ENCODE data around the gene COL13A1. TPM values are rescaled to one million over a fixed set of nuclear protein-coding genes. Genes with fewer than 3 reads are reported as not detected.

COL13A1 gene
- total and polyA plus RNA-seq, 2 donors from 2014 or later: 4.0 to 5.2 TPM

DNA sequence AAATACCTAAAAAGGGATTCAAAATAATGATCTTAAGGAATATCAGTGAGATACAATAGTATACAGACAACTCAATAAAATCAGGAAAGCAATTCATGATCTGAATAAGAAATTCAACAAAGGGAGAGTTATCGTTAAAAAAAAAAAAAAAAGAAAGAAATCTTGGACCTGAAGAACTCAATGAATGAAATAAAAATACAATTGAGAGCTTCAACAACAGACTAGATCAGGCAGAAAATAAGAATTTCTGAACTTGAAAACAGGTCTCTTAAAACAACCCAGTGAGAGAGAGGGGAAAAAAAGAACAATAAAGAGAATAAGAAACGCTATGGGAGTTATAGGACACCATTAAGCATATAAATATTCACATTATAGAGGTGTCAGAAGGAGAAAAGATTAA is 179.0 kb downstream of the COL13A1 start:
- TF ChIP-seq, protein P1, sequence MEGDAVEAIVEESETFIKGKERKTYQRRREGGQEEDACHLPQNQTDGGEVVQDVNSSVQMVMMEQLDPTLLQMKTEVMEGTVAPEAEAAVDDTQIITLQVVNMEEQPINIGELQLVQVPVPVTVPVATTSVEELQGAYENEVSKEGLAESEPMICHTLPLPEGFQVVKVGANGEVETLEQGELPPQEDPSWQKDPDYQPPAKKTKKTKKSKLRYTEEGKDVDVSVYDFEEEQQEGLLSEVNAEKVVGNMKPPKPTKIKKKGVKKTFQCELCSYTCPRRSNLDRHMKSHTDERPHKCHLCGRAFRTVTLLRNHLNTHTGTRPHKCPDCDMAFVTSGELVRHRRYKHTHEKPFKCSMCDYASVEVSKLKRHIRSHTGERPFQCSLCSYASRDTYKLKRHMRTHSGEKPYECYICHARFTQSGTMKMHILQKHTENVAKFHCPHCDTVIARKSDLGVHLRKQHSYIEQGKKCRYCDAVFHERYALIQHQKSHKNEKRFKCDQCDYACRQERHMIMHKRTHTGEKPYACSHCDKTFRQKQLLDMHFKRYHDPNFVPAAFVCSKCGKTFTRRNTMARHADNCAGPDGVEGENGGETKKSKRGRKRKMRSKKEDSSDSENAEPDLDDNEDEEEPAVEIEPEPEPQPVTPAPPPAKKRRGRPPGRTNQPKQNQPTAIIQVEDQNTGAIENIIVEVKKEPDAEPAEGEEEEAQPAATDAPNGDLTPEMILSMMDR (IDR thresholded peaks at IDR 0.05; ENCODE audit: borderline replicate concordance, extremely low read depth, insufficient read depth): no peak
- intact Hi-C loops (cut with DNase I): no loop called here

DNA sequence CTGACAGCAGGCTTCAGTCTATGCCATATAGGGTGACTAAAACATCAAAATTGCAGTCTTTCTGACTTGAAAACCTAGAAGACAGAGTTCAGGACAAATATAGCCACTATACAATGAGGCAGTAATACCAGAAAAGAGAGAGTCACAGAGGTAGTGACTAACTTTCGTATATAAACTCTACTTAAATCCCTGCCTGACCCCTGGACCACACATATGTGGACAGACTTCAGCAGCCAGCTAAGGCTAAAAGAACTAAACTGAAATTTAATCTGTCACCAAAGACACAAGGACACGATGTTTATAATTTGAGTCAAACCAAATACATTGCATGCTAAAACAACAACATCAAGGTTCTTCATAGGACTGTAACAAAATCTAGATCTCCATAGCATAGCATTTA is 186.4 kb downstream of the COL13A1 start:
- H3K36me3 ChIP-seq (ENCODE audit: control insufficient read depth in 2 of 3, insufficient read depth in 3 of 3, low read length in 3 of 3): no peaks in the 10 kb centered on the region
- H3K27me3 ChIP-seq (ENCODE audit: control insufficient read depth, insufficient read depth, low read length): no peaks in the 10 kb centered on the region
- no peaks in the 10 kb centered on the region for H3K9me3 ChIP-seq (ENCODE audit: control insufficient read depth in 2 of 3, insufficient read depth in 1 of 3, low read length in 3 of 3)
- H3K4me3 ChIP-seq (ENCODE audit: low read length in 3 of 3): no peak overlapping the region
- no peak for DNase-seq
- intact Hi-C loops (cut with DNase I): no loop called here
- H3K27ac ChIP-seq (ENCODE audit: low read depth in 2 of 2, low read length in 2 of 2): no peak overlapping the region
- no peak overlapping the region for H3K9ac ChIP-seq (ENCODE audit: low read length in 3 of 3)
- H3K4me1 ChIP-seq (ENCODE audit: control insufficient read depth in 2 of 3, insufficient read depth in 2 of 3, low read depth in 1 of 3, low read length in 3 of 3): no peaks in the 10 kb centered on the region
- FAIRE-seq: no peak
- TF ChIP-seq, protein P1 (IDR thresholded peaks at IDR 0.05; ENCODE audit: borderline replicate concordance, extremely low read depth, insufficient read depth): no peak

More for the DNA sequence above, 179.0 kb downstream of the COL13A1 start:
- peaks cover 0 to 15% (median 0%) of the 10 kb centered on the region in 3 donors for H3K9me3 ChIP-seq (ENCODE audit: control insufficient read depth in 2 of 3, insufficient read depth in 1 of 3, low read length in 3 of 3)
- no peak overlapping the region for H3K9ac ChIP-seq (ENCODE audit: low read length in 3 of 3)
- DNase-seq (no peak), FAIRE-seq (peak; percentile 50)
- no peak overlapping the region for H3K4me3 ChIP-seq (ENCODE audit: low read length in 3 of 3)
- no peak overlapping the region for H3K27ac ChIP-seq (ENCODE audit: low read depth in 2 of 2, low read length in 2 of 2)
- H3K27me3 ChIP-seq (ENCODE audit: control insufficient read depth, insufficient read depth, low read length): no peaks in the 10 kb centered on the region
- no peaks in the 10 kb centered on the region for H3K4me1 ChIP-seq (ENCODE audit: control insufficient read depth in 2 of 3, insufficient read depth in 2 of 3, low read depth in 1 of 3, low read length in 3 of 3)
- no peaks in the 10 kb centered on the region for H3K36me3 ChIP-seq (ENCODE audit: control insufficient read depth in 2 of 3, insufficient read depth in 3 of 3, low read length in 3 of 3)

DNA sequence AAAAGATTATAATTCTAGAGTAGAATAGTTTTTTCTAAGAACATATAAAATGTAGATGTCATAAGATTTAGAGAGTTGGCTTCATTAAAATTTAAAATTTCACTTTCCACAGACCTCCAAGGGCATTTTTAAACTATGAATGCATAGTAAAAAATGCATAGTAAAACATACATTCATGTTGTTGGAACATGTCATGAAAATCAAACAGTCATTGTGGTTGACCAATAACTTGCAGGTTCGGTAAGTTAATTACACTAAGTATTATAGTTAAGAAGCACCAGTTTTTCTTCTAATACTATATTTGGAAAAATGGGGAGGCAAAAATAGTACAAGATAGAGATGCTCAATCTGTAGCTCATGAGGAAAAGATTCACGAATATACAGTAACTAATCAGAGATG is 189.4 kb downstream of the COL13A1 start:
- TF ChIP-seq, protein P1 (IDR thresholded peaks at IDR 0.05; ENCODE audit: borderline replicate concordance, extremely low read depth, insufficient read depth): no peak
- Histone ChIP-seq H3K4me1 (ENCODE audit: control insufficient read depth in 2 of 3, insufficient read depth in 2 of 3, low read depth in 1 of 3, low read length in 3 of 3) (no peaks in the 10 kb centered on the region), H3K9me3 (ENCODE audit: control insufficient read depth in 2 of 3, insufficient read depth in 1 of 3, low read length in 3 of 3) (no peaks in the 10 kb centered on the region), H3K4me3 (ENCODE audit: low read length in 3 of 3) (no peak overlapping the region), H3K27me3 (ENCODE audit: control insufficient read depth, insufficient read depth, low read length) (no peaks in the 10 kb centered on the region), H3K27ac (ENCODE audit: low read depth in 2 of 2, low read length in 2 of 2) (no peak overlapping the region), H3K36me3 (ENCODE audit: control insufficient read depth in 2 of 3, insufficient read depth in 3 of 3, low read length in 3 of 3) (no peaks in the 10 kb centered on the region), H3K9ac (ENCODE audit: low read length in 3 of 3) (no peak overlapping the region)
- DNase-seq (no peak), FAIRE-seq (no peak)
- intact Hi-C loops (cut with DNase I): no loop called here

DNA sequence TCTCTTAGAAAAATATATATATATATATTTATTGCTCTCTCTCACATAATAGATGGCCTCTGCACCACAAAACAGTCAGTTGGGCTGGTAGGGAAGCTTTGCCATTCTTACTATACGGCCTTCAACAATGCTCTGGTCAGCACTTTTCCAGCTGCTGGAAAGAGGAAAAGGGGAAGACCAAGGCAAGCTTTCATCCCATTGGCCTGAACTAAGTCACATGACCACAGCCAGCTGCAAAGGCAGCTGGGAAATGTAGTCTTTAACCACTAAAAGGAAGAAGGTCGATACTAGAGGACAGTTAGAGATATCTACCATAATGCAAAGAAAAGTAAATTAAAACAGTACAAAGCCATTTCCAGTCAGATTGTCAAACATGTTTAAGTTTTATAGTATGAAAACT is 192.6 kb downstream of the COL13A1 start:
- H3K9ac ChIP-seq (ENCODE audit: low read length in 3 of 3): no peak overlapping the region
- H3K4me3 ChIP-seq (ENCODE audit: low read length in 3 of 3): no peak overlapping the region
- no peak for FAIRE-seq
- H3K9me3 ChIP-seq (ENCODE audit: control insufficient read depth in 2 of 3, insufficient read depth in 1 of 3, low read length in 3 of 3): no peaks in the 10 kb centered on the region
- H3K4me1 ChIP-seq (ENCODE audit: control insufficient read depth in 2 of 3, insufficient read depth in 2 of 3, low read depth in 1 of 3, low read length in 3 of 3): no peaks in the 10 kb centered on the region
- no peaks in the 10 kb centered on the region for H3K27me3 ChIP-seq (ENCODE audit: control insufficient read depth, insufficient read depth, low read length)
- TF ChIP-seq, protein P1 (IDR thresholded peaks at IDR 0.05; ENCODE audit: borderline replicate concordance, extremely low read depth, insufficient read depth): no peak
- no peaks in the 10 kb centered on the region for H3K36me3 ChIP-seq (ENCODE audit: control insufficient read depth in 2 of 3, insufficient read depth in 3 of 3, low read length in 3 of 3)
- intact Hi-C loops (cut with DNase I): no loop called here
- DNase-seq: peak in 2 of 5 donors; percentile 11 to 37
- H3K27ac ChIP-seq (ENCODE audit: low read depth in 2 of 2, low read length in 2 of 2): no peak overlapping the region

Measured in kidney (tissue), 14 donors.